Transverse colon (tissue), 4 donors: Measurements from ENCODE around the gene CNOT11. TPM values are rescaled to one million over a fixed set of nuclear protein-coding genes. Genes with fewer than 3 reads are reported as not detected.
"Not testable (repeated sequence)": the region's sequence is repeated elsewhere in the genome, so short reads cannot be mapped to it uniquely, and the experiment has no call there.

Experiments
- DNase-seq: peaks from one replicate; pipeline ENCODE4 v3.0.0-alpha.2; 2019
- H3K27ac ChIP-seq, 4 donors: fragments of 200-600 bp; sonication (generic); 2 replicates each; pipeline ENCODE4 v1.5.1; 2016 to 2018; ENCODE audit warnings: inconsistent platforms in 4 of 4
- H3K27me3 ChIP-seq: fragments of 200-600 bp; sonication (generic); 2 replicates; pipeline ENCODE4 v1.5.1; 2017; ENCODE audit warnings: inconsistent platforms
- H3K36me3 ChIP-seq, 4 donors: fragments of 200-600 bp; sonication (generic); 2 replicates each; pipeline ENCODE4 v1.5.1; 2017 to 2019; ENCODE audit warnings: inconsistent platforms in 4 of 4
- H3K4me1 ChIP-seq, 4 donors: fragments of 200-600 bp; sonication (generic); 2 replicates each; pipeline ENCODE4 v1.5.1; 2017 to 2020; ENCODE audit warnings: inconsistent platforms in 4 of 4
- H3K4me3 ChIP-seq, 4 donors: fragments of 200-600 bp; sonication (generic); 1 replicate in 1 of 4; 2 replicates in 3 of 4; pipeline versions ENCODE4 v1.5.1 to v1.6.1; 2017 to 2019; ENCODE audit warnings: inconsistent platforms in 4 of 4
- H3K9me3 ChIP-seq, 2 donors: fragments of 200-600 bp; sonication (generic); 2 replicates each; pipeline ENCODE4 v1.5.1; 2017 to 2019; ENCODE audit warnings: inconsistent platforms in 2 of 2
- CTCF ChIP-seq, 5 experiments: fragments of 200-600 bp in 3 of 5; fragments of 450-650 bp in 2 of 5; sonication (generic) in 3 of 5; IDR thresholded peaks; 1 replicate in 2 of 5; 2 replicates in 3 of 5; pipeline ENCODE4 v1.5.1; 2016 to 2017; ENCODE audit warnings: antibody characterized with exemption in 5 of 5, inconsistent platforms in 3 of 5, mild to moderate bottlenecking in 2 of 5, moderate library complexity in 1 of 5
- EP300 ChIP-seq: sonication (generic); formaldehyde crosslinking; IDR thresholded peaks from one replicate; pipeline ENCODE4 v1.6.1; 2017; ENCODE audit warnings: antibody characterized with exemption, low read depth
- POLR2A ChIP-seq: fragments of 450-650 bp; IDR thresholded peaks from one replicate; pipeline ENCODE4 v1.6.1; 2016; ENCODE audit warnings: antibody characterized with exemption, mild to moderate bottlenecking, moderate library complexity
- POLR2AphosphoS5 ChIP-seq, 3 donors: sonication (generic); formaldehyde crosslinking; IDR thresholded peaks; one replicate each; pipeline ENCODE4 v1.6.1; 2016; ENCODE audit warnings: antibody characterized with exemption in 3 of 3
- WGBS, 2 donors: methylation state at CpG; one replicate each; pipeline ENCODE4 v1.1.5; 2018; ENCODE audit warnings: low coverage in 1 of 2; 5-methylcytosine and 5-hydroxymethylcytosine counted together
- in situ Hi-C, 4 donors: fragments of 200-750 bp; cut with MboI; loops; one replicate each; pipeline versions ENCODE4 v1.15.0 to v1.15.1; 2017; ENCODE audit warnings: low sequenced_read_pairs in 3 of 4, low pct_ligation_motif_present in 1 of 4, low pct_unique_long_range_greater_than_20kb in 1 of 4
- intact Hi-C: fragments of 100-400 bp; cut with DNase I; formaldehyde crosslinking; loops from one replicate; pipeline ENCODE4 v1.15.1; 2023; ENCODE audit warnings: low total_unique reads
- total RNA-seq, 4 donors: library from RNA; depleted of rRNA; stranded (reverse); fragments of >200 nt; gene quantifications; one replicate each; pipeline ENCODE4 v1.1.0, GENCODE V29; 2016

CNOT11 gene
- total RNA-seq, 4 donors from 2014 or later = 36.8 to 48.4 (median 37.6) TPM

- no peaks in the 10 kb centered on the region for H3K36me3 ChIP-seq
- 51 to 62% methylated on average over 10 to 12 of the region's 12 CpGs for WGBS, 2 donors
- TF ChIP-seq POLR2AphosphoS5 (IDR thresholded peaks at IDR 0.05) = peak in 2 of 3 donors; percentile 44 to 52
- TF ChIP-seq POLR2A = peak; percentile 34
- TF ChIP-seq CTCF (IDR thresholded peaks at IDR 0.05) = no peak
- H3K27me3 ChIP-seq = no peaks in the 10 kb centered on the region
- peaks cover 0 to 6% of the 10 kb centered on the region in 2 donors for H3K9me3 ChIP-seq
- peaks cover 4 to 12% (median 7%) of the 10 kb centered on the region in 4 donors for H3K4me1 ChIP-seq
- peak; percentile 73 for DNase-seq
- in situ Hi-C loops (no loop called here), intact Hi-C loops (no loop called here)
- peak overlapping the region; percentile 62 to 81 (median 68) for H3K27ac ChIP-seq
- peak overlapping the region in 1 of 4 donors; percentile 15 for H3K4me3 ChIP-seq
Observed at GRCh38 chr2:101238930-101239759, 13.5 kb upstream of the CNOT11 start.

- H3K4me1 ChIP-seq, DNase-seq, in situ Hi-C loops, H3K36me3 ChIP-seq, intact Hi-C loops, H3K27me3 ChIP-seq, H3K9me3 ChIP-seq: not testable (repeated sequence)
- peak overlapping the region in 1 of 4 donors; percentile 15 for H3K4me3 ChIP-seq
- 62 to 63% methylated on average over 2 of the region's 2 CpGs for whole genome bisulfite sequencing, 2 donors
- H3K27ac ChIP-seq = peak overlapping the region; percentile 62 to 81 (median 68)
Observed at GRCh38 chr2:101239760-101240118, 12.9 kb upstream of the CNOT11 start.

- TF ChIP-seq CTCF (IDR thresholded peaks at IDR 0.05) = peak; percentile 37 to 77 (median 46)
- H3K4me1 ChIP-seq, H3K9me3 ChIP-seq, H3K4me3 ChIP-seq, intact Hi-C loops, H3K27me3 ChIP-seq, DNase-seq, H3K36me3 ChIP-seq, in situ Hi-C loops: not testable (repeated sequence)
- peak overlapping the region in 3 of 4 donors; percentile 68 to 81 (median 69) for H3K27ac ChIP-seq
- WGBS, 2 donors = 25 to 26% methylated on average over 2 of the region's 2 CpGs
Observed at GRCh38 chr2:101240694-101241093, 12.0 kb upstream of the CNOT11 start.

- Histone ChIP-seq H3K36me3 (no peaks in the 10 kb centered on the region), H3K4me1 (peaks cover 4 to 15% (median 9%) of the 10 kb centered on the region in 4 donors), H3K4me3 (no peak overlapping the region), H3K9me3 (peaks cover 0 to 2% of the 10 kb centered on the region in 2 donors), H3K27me3 (no peaks in the 10 kb centered on the region), H3K27ac (peak overlapping the region in 1 of 4 donors; percentile 69)
- 82 to 85% methylated on average over 3 to 5 of the region's 5 CpGs for WGBS, 2 donors
- no peak for DNase-seq
- in situ Hi-C loops (no loop called here), intact Hi-C loops (no loop called here)
- TF ChIP-seq POLR2A = no peak
- no peak for TF ChIP-seq POLR2AphosphoS5 (IDR thresholded peaks at IDR 0.05)
- no peak for TF ChIP-seq EP300
- TF ChIP-seq CTCF (IDR thresholded peaks at IDR 0.05) = no peak
Observed at GRCh38 chr2:101241158-101241557, 11.5 kb upstream of the CNOT11 start.

- DNase-seq, H3K36me3 ChIP-seq, in situ Hi-C loops, H3K27me3 ChIP-seq, H3K4me3 ChIP-seq, H3K9me3 ChIP-seq, intact Hi-C loops: not testable (repeated sequence)
- Histone ChIP-seq H3K27ac (peak overlapping the region in 1 of 4 donors; percentile 6), H3K4me1 (peaks cover 0 to 10% (median 2%) of the 10 kb centered on the region in 4 donors)
- 65 to 86% methylated on average over 2 to 4 of the region's 4 CpGs for WGBS, 2 donors
Observed at GRCh38 chr2:101244373-101244772, 8.3 kb upstream of the CNOT11 start.

- H3K27me3 ChIP-seq, H3K9me3 ChIP-seq, intact Hi-C loops, H3K4me3 ChIP-seq, in situ Hi-C loops, DNase-seq, H3K4me1 ChIP-seq, H3K36me3 ChIP-seq, H3K27ac ChIP-seq: not testable (repeated sequence)
- 85% methylated on average over 5 to 12 of the region's 12 CpGs for WGBS, 2 donors
Observed at GRCh38 chr2:101244899-101245298, 7.8 kb upstream of the CNOT11 start.

- in situ Hi-C loops, intact Hi-C loops, DNase-seq, H3K4me3 ChIP-seq, H3K4me1 ChIP-seq, H3K27ac ChIP-seq, H3K36me3 ChIP-seq, H3K27me3 ChIP-seq, H3K9me3 ChIP-seq: not testable (repeated sequence)
- WGBS, 2 donors = 71 to 85% methylated on average over 5 of the region's 5 CpGs
Observed at GRCh38 chr2:101245468-101245867, 7.2 kb upstream of the CNOT11 start.

- H3K4me3 ChIP-seq, H3K36me3 ChIP-seq, H3K9me3 ChIP-seq, H3K27me3 ChIP-seq, H3K27ac ChIP-seq, intact Hi-C loops, in situ Hi-C loops, DNase-seq: not testable (repeated sequence)
- 82 to 87% methylated on average over 5 of the region's 5 CpGs for WGBS, 2 donors
- peaks cover under 1 to 17% (median 13%) of the 10 kb centered on the region in 4 donors for H3K4me1 ChIP-seq
Observed at GRCh38 chr2:101248756-101249155, 3.9 kb upstream of the CNOT11 start.
